ENCODE data around the gene ZC3H4.

DNA sequence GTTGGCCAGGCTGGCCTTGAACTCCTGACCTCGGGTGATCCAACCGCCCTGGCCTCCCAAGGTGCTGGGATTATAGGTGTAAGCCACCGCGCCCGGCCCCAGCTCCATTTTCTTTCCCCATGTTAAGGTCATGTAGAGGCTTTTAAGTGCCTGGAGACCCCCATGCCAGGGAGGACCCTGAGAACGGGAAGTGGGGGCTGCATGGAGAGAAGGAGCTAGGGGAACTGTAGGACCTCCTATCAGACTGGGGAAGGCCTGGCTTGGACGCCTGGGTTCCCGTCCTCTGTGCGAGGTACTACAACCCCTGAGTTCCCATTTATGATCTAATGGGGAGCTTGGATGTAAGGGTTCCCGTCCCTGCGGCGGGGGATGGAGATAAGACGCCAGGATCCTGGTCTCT lies 94.7 kb downstream of the ZC3H4 start:
- TF ChIP-seq, protein P1, sequence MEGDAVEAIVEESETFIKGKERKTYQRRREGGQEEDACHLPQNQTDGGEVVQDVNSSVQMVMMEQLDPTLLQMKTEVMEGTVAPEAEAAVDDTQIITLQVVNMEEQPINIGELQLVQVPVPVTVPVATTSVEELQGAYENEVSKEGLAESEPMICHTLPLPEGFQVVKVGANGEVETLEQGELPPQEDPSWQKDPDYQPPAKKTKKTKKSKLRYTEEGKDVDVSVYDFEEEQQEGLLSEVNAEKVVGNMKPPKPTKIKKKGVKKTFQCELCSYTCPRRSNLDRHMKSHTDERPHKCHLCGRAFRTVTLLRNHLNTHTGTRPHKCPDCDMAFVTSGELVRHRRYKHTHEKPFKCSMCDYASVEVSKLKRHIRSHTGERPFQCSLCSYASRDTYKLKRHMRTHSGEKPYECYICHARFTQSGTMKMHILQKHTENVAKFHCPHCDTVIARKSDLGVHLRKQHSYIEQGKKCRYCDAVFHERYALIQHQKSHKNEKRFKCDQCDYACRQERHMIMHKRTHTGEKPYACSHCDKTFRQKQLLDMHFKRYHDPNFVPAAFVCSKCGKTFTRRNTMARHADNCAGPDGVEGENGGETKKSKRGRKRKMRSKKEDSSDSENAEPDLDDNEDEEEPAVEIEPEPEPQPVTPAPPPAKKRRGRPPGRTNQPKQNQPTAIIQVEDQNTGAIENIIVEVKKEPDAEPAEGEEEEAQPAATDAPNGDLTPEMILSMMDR (IDR thresholded peaks at IDR 0.05) = no peak
- TF ChIP-seq POLR2A (IDR thresholded peaks at IDR 0.05) (no peak), POLR2AphosphoS5 (IDR thresholded peaks at IDR 0.05) (no peak)

Data from gastroesophageal sphincter (tissue), 3 donors.